ENCODE measurements around the gene ZNF534.
"Not testable (repeated sequence)": the region's sequence is repeated elsewhere in the genome, so short reads cannot be mapped to it uniquely, and the experiment has no call there.

The ZNF534 gene

DNA sequence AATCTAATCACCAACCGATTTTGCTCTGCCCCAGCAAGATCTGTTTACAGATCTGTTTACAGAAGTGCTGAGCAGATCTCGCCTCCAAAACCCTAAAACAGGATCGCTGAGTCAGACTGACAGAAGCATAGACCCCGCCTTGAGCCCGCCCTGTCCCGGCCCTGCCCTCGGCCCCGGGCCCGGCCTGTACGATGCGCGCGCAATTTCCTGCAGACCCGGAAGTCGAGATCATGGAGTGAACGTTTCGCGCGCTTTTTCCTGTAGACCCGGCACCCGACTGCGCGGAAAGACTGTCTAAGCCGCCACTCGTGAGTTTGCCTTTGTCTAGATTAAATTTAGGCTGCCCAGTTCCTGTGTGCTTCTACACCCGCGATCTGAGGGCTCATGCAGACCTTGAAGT, at the start of gene ZNF534:
Gene ZNF534 (plus strand): TSS at position 212 of the 400 bp plus-strand sequence. CDS start 2,327 bp downstream, outside the sequence.
- DNase-seq (ENCODE audit: low read depth in 2 of 2), result no peak

- no peak for DNase-seq (ENCODE audit: low read depth in 2 of 2)
These were observed 37.8 kb upstream of the ZNF534 start for GRCh38 chr19:52391135-52391534.

GRCh38 chr19:52397310-52398080, 31.5 kb upstream of the ZNF534 start, which contains the start of gene ZNF528:
Gene ZNF528, plus strand, starts transcription at chr19:52397849. Its CDS starts 4,165 bp downstream, at chr19:52402014.
- DNase-seq (ENCODE audit: low read depth in 2 of 2), result peak; percentile 89 to 92

- no peak for DNase-seq (ENCODE audit: low read depth in 2 of 2)
These were observed 30.9 kb upstream of the ZNF534 start for GRCh38 chr19:52398081-52398441.

GRCh38 chr19:52410276-52410675, 18.7 kb upstream of the ZNF534 start:
- no peak for DNase-seq (ENCODE audit: low read depth in 2 of 2)

DNA sequence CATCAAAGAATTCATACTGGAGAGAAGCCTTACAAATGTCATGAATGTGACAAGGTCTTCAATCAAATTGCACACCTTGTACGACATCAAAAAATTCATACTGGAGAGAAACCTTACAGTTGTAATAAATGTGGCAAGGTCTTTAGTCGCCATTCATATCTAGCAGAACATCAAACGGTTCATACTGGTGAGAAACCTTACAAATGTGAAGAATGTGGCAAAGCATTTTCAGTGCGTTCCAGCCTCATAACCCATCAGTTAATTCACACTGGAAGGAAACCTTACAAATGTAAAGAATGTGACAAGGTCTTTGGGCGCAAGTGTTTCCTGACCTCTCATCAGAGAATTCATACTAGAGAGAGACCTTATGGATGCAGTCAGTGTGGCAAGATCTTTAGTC, 13.2 kb upstream of the ZNF534 start:
- DNase-seq (ENCODE audit: low read depth in 2 of 2), result no peak

GRCh38 chr19:52442179-52442578, 13.2 kb downstream of the ZNF534 start:
- DNase-seq (ENCODE audit: low read depth in 2 of 2), result no peak

GRCh38 chr19:52444506-52444905, 15.6 kb downstream of the ZNF534 start:
- DNase-seq (ENCODE audit: low read depth in 2 of 2), result no peak

GRCh38 chr19:52451241-52451640, 22.3 kb downstream of the ZNF534 start:
- DNase-seq (ENCODE audit: low read depth in 2 of 2), result no peak

- DNase-seq (ENCODE audit: low read depth in 2 of 2), result peak; percentile 51 to 52
These were observed 24.6 kb downstream of the ZNF534 start, which contains the start of gene ZNF578 for GRCh38 chr19:52453324-52454094. Gene ZNF578, plus strand, starts transcription at chr19:52453553. Its CDS starts 48,293 bp downstream, at chr19:52501846.

DNA sequence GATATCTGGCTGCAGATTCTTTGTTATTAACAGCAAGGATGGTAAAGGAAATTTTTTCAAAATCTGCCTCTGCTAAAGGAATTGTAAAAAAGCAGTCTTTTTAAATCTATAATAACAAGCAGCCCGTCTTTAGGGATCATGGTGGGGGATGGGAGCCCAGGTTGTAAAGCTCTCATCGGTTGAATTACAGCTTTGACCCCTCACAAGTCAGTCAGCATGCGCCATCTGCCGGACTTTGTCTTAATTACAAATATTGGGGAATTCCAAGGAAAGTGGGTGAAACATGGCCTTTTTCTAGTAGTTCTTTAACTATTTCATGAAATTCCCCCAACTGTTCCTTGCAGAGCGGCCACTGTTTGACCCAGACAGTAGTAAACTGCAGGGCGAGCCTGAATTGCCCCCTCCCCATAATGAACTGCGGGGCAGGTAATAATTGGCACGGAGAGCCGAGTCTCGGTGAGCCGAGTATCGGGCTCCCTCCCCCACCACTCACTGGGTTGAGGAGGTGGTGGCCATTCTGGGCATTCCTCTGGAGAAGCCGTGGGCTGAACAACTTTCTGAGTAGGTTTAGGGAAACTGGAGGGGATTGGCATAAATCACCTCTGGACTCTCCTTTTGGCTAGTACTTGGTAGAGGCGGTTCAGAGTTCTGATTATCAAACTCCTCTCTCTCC, 36.0 kb downstream of the ZNF534 start:
- DNase-seq (ENCODE audit: low read depth in 2 of 2), result no peak

GRCh38 chr19:52473655-52474350, 44.9 kb downstream of the ZNF534 start:
- no peak for DNase-seq (ENCODE audit: low read depth in 2 of 2)

DNA sequence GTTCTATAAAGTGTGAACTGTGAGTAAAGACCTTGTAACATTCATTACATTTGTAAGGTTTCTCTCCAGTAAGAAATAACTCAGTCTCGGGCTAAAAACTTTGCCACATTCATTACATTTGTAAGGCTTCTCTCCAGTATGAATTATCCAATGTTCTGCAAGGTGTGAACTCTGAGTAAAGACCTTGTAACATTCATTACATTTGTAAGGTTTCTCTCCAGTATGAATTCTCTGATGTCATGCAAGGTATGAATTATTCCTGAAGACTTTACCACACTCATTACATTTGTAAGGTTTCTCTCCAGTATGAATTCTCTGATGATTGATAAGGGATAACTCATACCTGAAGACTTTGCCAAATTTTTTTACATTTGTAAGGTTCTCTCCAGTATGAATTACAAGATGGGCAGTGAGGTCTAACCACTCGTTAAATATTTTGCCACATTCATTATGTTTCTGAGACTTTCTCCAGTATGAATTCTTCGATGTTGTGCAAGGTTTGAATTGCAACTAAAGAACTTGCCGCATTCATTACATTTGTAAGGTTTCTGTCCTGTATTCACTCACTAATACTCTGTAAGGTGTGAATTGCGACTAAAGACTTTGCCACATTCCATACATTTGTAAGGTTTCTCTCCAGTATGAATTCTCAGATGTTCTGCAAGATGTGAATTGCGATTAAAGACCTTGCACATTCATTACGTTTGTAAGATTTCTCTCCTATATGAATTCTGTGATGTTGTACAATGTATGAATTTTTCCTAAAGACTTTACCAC, 45.6 kb downstream of the ZNF534 start:
- DNase-seq (ENCODE audit: low read depth in 2 of 2), result no peak

DNA sequence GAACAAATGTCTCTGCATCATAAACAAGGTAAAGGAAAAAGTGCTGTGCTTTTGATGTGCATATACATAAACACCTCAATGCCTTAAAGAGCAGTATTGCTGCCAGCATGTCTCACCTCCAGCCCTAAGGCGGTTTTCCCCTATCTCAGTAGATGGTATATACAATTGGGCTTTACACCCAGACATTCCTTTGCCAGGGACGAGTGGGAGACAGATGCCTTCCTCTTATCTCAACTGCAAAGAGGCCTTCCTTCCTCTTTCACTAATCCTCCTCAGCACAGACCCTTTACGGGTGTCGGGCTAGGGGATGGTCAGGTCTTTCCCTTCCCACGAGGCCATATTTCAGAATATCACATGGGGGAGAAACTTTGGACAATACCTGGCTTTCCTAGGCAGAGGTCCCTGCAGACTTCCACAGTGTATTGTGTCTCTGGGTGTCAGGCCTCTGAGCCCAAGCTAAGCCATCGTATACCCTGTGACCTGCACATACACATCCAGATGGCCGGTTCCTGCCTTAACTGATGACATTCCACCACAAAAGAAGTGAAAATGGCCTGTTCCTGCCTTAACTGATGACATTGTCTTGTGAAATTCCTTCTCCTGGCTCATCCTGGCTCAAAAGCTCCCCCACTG, 55.3 kb downstream of the ZNF534 start:
- not testable (repeated sequence) for DNase-seq (ENCODE audit: low read depth in 2 of 2)

DNA sequence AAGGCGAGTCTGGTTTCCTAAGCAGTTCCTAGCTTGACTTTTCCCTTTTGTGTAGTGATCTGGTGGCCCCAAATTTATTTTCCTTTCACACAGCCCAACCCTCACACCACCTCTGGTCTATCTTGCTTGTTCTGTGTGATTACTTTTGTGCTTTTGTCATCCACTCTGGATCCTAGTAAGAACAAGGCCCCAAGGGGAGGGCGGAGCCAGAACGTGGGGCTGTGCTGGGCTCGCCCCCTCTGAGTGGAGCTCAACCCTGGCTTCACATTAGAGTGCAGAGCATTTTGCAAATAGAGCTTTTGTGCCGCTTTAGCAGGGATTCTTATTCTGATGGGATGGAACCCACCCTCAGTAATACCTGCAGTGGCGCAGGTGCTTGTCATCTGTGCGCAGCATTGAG, 56.1 kb downstream of the ZNF534 start:
- not testable (repeated sequence) for DNase-seq (ENCODE audit: low read depth in 2 of 2)

DNA sequence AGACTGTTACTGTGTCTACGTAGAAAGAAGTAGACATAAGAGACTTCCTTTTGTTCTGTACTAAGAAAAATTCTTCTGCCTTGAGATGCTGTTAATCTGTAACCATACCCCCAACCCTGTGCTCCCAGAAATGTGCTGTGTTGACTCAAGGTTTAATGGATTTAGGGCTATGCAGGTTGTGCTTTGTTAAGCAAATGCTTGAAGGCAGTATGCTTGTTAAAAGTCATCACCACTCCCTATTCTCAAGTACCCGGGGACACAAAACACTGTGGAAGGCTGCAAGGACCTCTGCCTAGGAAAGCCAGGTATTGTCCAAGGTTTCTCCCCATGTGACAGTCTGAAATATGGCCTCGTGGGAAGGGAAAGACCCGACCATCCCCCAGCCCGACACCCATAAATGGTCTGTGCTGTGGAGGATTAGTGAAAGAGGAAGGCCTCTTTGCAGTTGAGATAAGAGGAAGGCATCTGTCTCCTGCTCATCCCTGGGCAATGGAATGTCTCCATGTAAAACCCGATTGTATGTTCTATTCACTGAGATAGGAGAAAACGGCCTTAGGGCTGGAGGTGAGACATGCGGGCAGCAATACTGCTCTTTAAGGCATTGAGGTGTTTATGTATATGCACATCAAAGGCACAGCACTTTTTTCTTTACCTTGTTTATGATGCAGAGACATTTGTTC, 56.8 kb downstream of the ZNF534 start:
- DNase-seq (ENCODE audit: low read depth in 2 of 2), result not testable (repeated sequence)

DNA sequence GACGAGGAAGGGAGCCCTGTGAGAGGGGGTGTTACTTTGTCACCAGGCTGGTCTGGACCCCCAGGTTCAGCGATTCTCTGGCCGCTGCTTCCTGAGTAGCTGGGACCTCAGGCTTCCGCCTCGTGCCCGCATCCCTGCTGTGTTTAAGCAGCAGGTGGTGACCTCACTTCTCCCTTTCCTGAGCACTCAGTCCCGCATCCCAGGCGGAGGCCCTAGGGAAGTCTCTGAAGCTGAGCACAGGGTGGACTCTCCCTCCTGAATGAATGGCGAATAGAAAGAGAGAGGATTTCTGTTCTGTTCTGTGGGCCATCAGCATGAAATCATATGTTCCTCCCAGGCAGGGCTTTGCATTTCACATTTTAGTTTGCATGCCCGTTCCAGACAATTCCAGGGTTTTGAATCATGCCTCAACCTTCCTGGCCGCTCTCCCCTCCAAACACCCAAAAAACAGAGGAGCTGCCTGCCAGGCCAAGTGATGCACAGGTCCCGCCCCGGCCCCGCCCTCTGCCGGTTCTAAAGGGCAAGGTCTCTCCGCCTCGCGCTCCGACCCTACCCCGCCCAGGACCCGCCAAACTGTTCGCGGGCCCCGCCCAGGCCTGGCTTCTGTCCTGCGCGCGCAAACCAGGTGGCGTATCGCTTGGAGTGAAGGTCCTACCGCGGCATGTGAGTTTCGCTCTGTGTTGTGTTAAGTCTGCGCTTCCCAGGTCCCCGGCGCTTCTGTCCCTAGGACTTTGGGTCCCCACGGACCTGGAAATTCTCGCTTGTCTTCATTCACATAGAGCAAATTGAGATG, 63.4 kb downstream of the ZNF534 start:
- no peak for DNase-seq (ENCODE audit: low read depth in 2 of 2)

DNA sequence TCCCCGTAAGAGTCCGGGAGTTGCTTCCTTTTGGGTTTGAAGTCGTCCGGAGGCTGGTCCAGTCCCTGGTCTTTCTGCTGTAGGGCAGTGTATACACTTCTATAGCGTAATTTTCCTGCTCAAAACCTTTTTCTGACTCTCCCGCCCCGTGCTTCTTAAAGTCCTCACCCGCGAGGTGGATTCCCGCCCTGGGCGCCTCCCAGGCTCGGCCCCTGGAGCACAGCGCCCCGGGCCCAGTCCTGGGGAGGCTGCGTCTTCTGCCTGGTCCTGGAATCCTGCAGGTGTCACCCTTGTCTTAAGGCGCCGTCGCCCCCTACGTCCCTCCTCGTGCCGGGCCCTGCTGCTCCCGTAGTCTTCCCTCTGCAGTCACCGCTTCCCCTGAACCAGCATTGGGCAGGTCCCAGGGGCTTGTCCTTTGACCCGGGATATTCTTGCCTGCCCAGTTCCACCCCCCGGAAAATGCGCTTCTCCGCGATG, 64.1 kb downstream of the ZNF534 start:
- DNase-seq (ENCODE audit: low read depth in 2 of 2), result no peak

DNA sequence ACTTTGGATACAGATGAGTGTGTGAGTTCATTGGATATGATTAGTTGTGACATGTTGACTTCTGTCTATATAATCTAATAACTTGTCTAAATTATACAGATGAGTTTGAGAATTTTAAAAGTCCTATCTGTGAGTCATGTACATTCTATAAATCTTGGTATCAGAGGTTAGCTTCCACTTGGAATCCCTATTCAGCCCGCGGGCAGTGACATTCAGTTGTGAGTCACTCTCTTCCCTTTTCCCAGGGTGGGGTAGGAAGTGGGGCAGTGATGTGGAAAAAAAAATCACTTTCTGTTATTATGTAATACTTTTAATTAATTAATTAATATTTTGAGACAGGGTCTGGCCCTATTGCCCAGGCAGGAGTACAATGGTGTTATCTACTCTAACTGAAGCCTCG, 65.6 kb downstream of the ZNF534 start:
- DNase-seq (ENCODE audit: low read depth in 2 of 2), result no peak
